ENCODE measurements around the gene JAG2.
A peak's percentile ranks its signal among the peaks of the same experiment; 100 is the strongest.

JAG2 gene

GRCh38 chr14:105168496-105168978 lies at the start of gene JAG2:
Gene JAG2, minus strand, starts transcription at chr14:105168776. Its CDS starts 356 bp downstream, at chr14:105168420.
- DNase-seq, result peak; percentile 61

- no peak for DNase-seq
These were observed 49.2 kb upstream of the JAG2 start for GRCh38 chr14:105217774-105218173.

GRCh38 chr14:105216490-105217247 lies 48.1 kb upstream of the JAG2 start:
- DNase-seq, result no peak

GRCh38 chr14:105215602-105216001 lies 47.0 kb upstream of the JAG2 start:
- no peak for DNase-seq

GRCh38 chr14:105214324-105214915 lies 45.8 kb upstream of the JAG2 start:
- no peak for DNase-seq

GRCh38 chr14:105213361-105213760 lies 44.8 kb upstream of the JAG2 start:
- DNase-seq, result no peak

- DNase-seq, result no peak
These were observed 44.1 kb upstream of the JAG2 start for GRCh38 chr14:105212541-105213300.

- no peak for DNase-seq
These were observed 43.1 kb upstream of the JAG2 start for GRCh38 chr14:105211758-105212089.

- DNase-seq, result no peak
These were observed 42.6 kb upstream of the JAG2 start for GRCh38 chr14:105211086-105211757.

GRCh38 chr14:105210266-105211025 lies 41.9 kb upstream of the JAG2 start:
- no peak for DNase-seq

GRCh38 chr14:105209646-105210045 lies 41.1 kb upstream of the JAG2 start:
- no peak for DNase-seq

GRCh38 chr14:105209091-105209490 lies 40.5 kb upstream of the JAG2 start:
- no peak for DNase-seq

GRCh38 chr14:105208738-105209075 lies 40.1 kb upstream of the JAG2 start:
- DNase-seq, result no peak

- DNase-seq, result no peak
These were observed 39.6 kb upstream of the JAG2 start for GRCh38 chr14:105207996-105208737.

GRCh38 chr14:105207460-105207901 lies 38.9 kb upstream of the JAG2 start:
- DNase-seq, result no peak

GRCh38 chr14:105206873-105207272 lies 38.3 kb upstream of the JAG2 start:
- no peak for DNase-seq

- no peak for DNase-seq
These were observed 37.2 kb upstream of the JAG2 start for GRCh38 chr14:105205673-105206208.

- no peak for DNase-seq
These were observed 36.5 kb upstream of the JAG2 start for GRCh38 chr14:105204931-105205672.

- no peak for DNase-seq
These were observed 35.8 kb upstream of the JAG2 start for GRCh38 chr14:105204206-105204930.

- no peak for DNase-seq
These were observed 35.1 kb upstream of the JAG2 start for GRCh38 chr14:105203701-105204100.

Data from hematopoietic multipotent progenitor cell treated with erythropoietin and hydrocortisone succinate and interleukin-3 and kit ligand, for 6 days (in vitro differentiated cells).